H9 (cell line): ENCODE data around the gene POLR2A. TPM values are rescaled to one million over a fixed set of nuclear protein-coding genes. Genes with fewer than 3 reads are reported as not detected.

ENCODE experiments used
- DNase-seq: peaks from one replicate; pipeline ENCODE4 v3.0.0-alpha.2; 2017
- H2AFZ ChIP-seq: one replicate; pipeline ENCODE4 v1.6.1; 2013; ENCODE audit warnings: mild to moderate bottlenecking, low read length, control low read depth, moderate library complexity
- H2AK5ac ChIP-seq: 2 replicates; pipeline ENCODE4 v1.6.1; 2013; ENCODE audit warnings: low read length, control low read depth, mixed read lengths; ENCODE audit not compliant: insufficient read length
- H2BK120ac ChIP-seq: one replicate; pipeline ENCODE4 v1.6.1; 2013; ENCODE audit warnings: low read depth, mild to moderate bottlenecking, low read length, control low read depth, inconsistent platforms; ENCODE audit not compliant: poor library complexity, severe bottlenecking
- H2BK12ac ChIP-seq: 2 replicates; pipeline ENCODE4 v1.6.1; 2013; ENCODE audit warnings: low read length, control low read depth, mixed read lengths, low read depth; ENCODE audit not compliant: insufficient read length
- H2BK15ac ChIP-seq: 2 replicates; pipeline ENCODE4 v1.6.1; 2013; ENCODE audit warnings: low read depth, low read length, control low read depth
- H2BK20ac ChIP-seq: one replicate; pipeline ENCODE4 v1.6.1; 2013; ENCODE audit warnings: low read depth, mild to moderate bottlenecking, low read length, control low read depth, inconsistent platforms; ENCODE audit not compliant: poor library complexity, severe bottlenecking
- H2BK5ac ChIP-seq: 2 replicates; pipeline ENCODE4 v1.6.1; 2013; ENCODE audit warnings: low read length, control low read depth, mixed read lengths; ENCODE audit not compliant: insufficient read length
- H3K14ac ChIP-seq: 2 replicates; pipeline ENCODE4 v1.6.1; 2013; ENCODE audit warnings: low read length, control low read depth; ENCODE audit not compliant: insufficient read depth
- H3K18ac ChIP-seq: 2 replicates; pipeline ENCODE4 v1.6.1; 2013; ENCODE audit warnings: low read depth, mild to moderate bottlenecking, mixed read lengths, low read length, control low read depth; ENCODE audit not compliant: insufficient read length
- H3K23ac ChIP-seq: 2 replicates; pipeline ENCODE4 v1.6.1; 2013; ENCODE audit warnings: low read length, control low read depth, mixed read lengths, low read depth; ENCODE audit not compliant: insufficient read length
- H3K23me2 ChIP-seq: 2 replicates; pipeline ENCODE4 v1.6.1; 2013; ENCODE audit warnings: low read depth, mild to moderate bottlenecking, mixed read lengths, low read length, control low read depth; ENCODE audit not compliant: insufficient read length, poor library complexity, severe bottlenecking
- H3K27ac ChIP-seq: 2 replicates; pipeline ENCODE4 v1.5.1; 2013; ENCODE audit warnings: low read length, control low read depth, mixed read lengths, low read depth; ENCODE audit not compliant: insufficient read length
- H3K27me3 ChIP-seq: 2 replicates; pipeline ENCODE4 v1.6.1; 2013; ENCODE audit warnings: low read length, control low read depth, inconsistent platforms; ENCODE audit not compliant: insufficient read depth
- H3K4ac ChIP-seq: 2 replicates; pipeline ENCODE4 v1.6.1; 2013; ENCODE audit warnings: low read depth, mild to moderate bottlenecking, control low read depth, inconsistent platforms, low read length, moderate library complexity
- H3K4me1 ChIP-seq: 2 replicates; pipeline ENCODE4 v1.6.1; 2013; ENCODE audit warnings: low read length, control low read depth, inconsistent platforms; ENCODE audit not compliant: insufficient read depth
- H3K4me2 ChIP-seq: 2 replicates; pipeline ENCODE4 v1.6.1; 2013; ENCODE audit warnings: low read length, control low read depth, mixed read lengths; ENCODE audit not compliant: insufficient read length, insufficient read depth
- H3K56ac ChIP-seq: 2 replicates; pipeline ENCODE4 v1.6.1; 2013; ENCODE audit warnings: low read depth, mild to moderate bottlenecking, mixed read lengths, low read length, control low read depth; ENCODE audit not compliant: insufficient read length
- H3K79me1 ChIP-seq: 2 replicates; pipeline ENCODE4 v1.6.1; 2013; ENCODE audit warnings: low read depth, mild to moderate bottlenecking, moderate library complexity, low read length, control low read depth, inconsistent platforms; ENCODE audit not compliant: insufficient read depth, poor library complexity, severe bottlenecking
- H3K79me2 ChIP-seq: 2 replicates; pipeline ENCODE4 v1.6.1; 2013; ENCODE audit warnings: low read length, control low read depth, inconsistent platforms; ENCODE audit not compliant: insufficient read depth
- H3K9ac ChIP-seq: 2 replicates; pipeline ENCODE4 v1.6.1; 2013; ENCODE audit warnings: low read length, control low read depth, mixed read lengths; ENCODE audit not compliant: insufficient read length; ENCODE audit errors: extremely low read depth
- H3K9me3 ChIP-seq: one replicate; pipeline ENCODE4 v1.6.1; 2013; ENCODE audit warnings: low read depth, low read length, inconsistent platforms; ENCODE audit not compliant: control insufficient read depth
- H3T11ph ChIP-seq: one replicate; pipeline ENCODE4 v1.6.1; 2013; ENCODE audit warnings: mild to moderate bottlenecking, low read length, control low read depth, inconsistent platforms
- H4K20me1 ChIP-seq: one replicate; pipeline ENCODE4 v1.6.1; 2013; ENCODE audit not compliant: control insufficient read depth, insufficient read length, insufficient read depth
- H4K5ac ChIP-seq: 2 replicates; pipeline ENCODE4 v1.6.1; 2013; ENCODE audit warnings: low read depth, mild to moderate bottlenecking, mixed read lengths, low read length, control low read depth; ENCODE audit not compliant: insufficient read length
- H4K8ac ChIP-seq: replicated peaks from 2 replicates; pipeline ENCODE4 v1.6.1; 2013; ENCODE audit warnings: low read length, control low read depth, mixed read lengths, low read depth; ENCODE audit not compliant: insufficient read length
- H4K91ac ChIP-seq: 2 replicates; pipeline ENCODE4 v1.6.1; 2013; ENCODE audit warnings: low read depth, mild to moderate bottlenecking, moderate library complexity, mixed read lengths, low read length, control low read depth; ENCODE audit not compliant: insufficient read length
- H3K27ac Mint-ChIP-seq, 3 experiments: 2 replicates in 2 of 3; 3 replicates in 1 of 3; pipeline ENCODE4 v1.8.0; 2020 to 2021; ENCODE audit warnings: mixed read lengths in 3 of 3, mild to moderate bottlenecking in 1 of 3, moderate library complexity in 1 of 3
- H3K27me3 Mint-ChIP-seq: 2 replicates; pipeline ENCODE4 v1.8.0; 2021; ENCODE audit warnings: low read depth, mild to moderate bottlenecking, moderate library complexity, mixed read lengths
- H3K36me3 Mint-ChIP-seq, 3 experiments: 2 replicates in 2 of 3; 3 replicates in 1 of 3; pipeline ENCODE4 v1.8.0; 2020 to 2021; ENCODE audit warnings: low read depth in 3 of 3, mixed read lengths in 3 of 3; ENCODE audit not compliant: insufficient read depth in 1 of 3
- H3K4me1 Mint-ChIP-seq, 2 experiments: 2 replicates each; pipeline ENCODE4 v1.8.0; 2020; ENCODE audit warnings: mixed read lengths in 2 of 2
- H3K4me3 Mint-ChIP-seq, 2 experiments: 2 replicates in 1 of 2; 3 replicates in 1 of 2; pipeline ENCODE4 v1.8.0; 2020 to 2021; ENCODE audit warnings: mild to moderate bottlenecking in 2 of 2, mixed read lengths in 2 of 2, moderate library complexity in 1 of 2
- H3K9me3 Mint-ChIP-seq, 2 experiments: 2 replicates in 1 of 2; 3 replicates in 1 of 2; pipeline ENCODE4 v1.8.0; 2020; ENCODE audit warnings: mild to moderate bottlenecking in 2 of 2, mixed read lengths in 2 of 2, moderate library complexity in 1 of 2
- WGBS: extraction: QIAGEN DNeasy Blood & Tissue Kit; methylation state at CpG from one replicate; pipeline ENCODE4 v1.1.7; 2013; ENCODE audit warnings: missing lambda C conversion rate, low lambda C conversion rate, mixed read lengths; ENCODE audit not compliant: insufficient read length; ENCODE audit errors: extremely low coverage; 5-methylcytosine and 5-hydroxymethylcytosine counted together
- total RNA-seq: library from RNA; stranded (reverse); gene quantifications from 2 replicates; pipeline ENCODE4 v1.2.1, GENCODE V29; 2021
- TF ChIP-seq, protein P1 (sequence below): fragments of 200-600 bp; sonication (generic); conservative IDR thresholded peaks from 3 replicates; pipeline ENCODE4 v1.8.0; 2021; ENCODE audit warnings: antibody characterized with exemption, mild to moderate bottlenecking

The POLR2A gene
- total RNA-seq, 1 experiment from 2014 or later: 153 TPM

DNA sequence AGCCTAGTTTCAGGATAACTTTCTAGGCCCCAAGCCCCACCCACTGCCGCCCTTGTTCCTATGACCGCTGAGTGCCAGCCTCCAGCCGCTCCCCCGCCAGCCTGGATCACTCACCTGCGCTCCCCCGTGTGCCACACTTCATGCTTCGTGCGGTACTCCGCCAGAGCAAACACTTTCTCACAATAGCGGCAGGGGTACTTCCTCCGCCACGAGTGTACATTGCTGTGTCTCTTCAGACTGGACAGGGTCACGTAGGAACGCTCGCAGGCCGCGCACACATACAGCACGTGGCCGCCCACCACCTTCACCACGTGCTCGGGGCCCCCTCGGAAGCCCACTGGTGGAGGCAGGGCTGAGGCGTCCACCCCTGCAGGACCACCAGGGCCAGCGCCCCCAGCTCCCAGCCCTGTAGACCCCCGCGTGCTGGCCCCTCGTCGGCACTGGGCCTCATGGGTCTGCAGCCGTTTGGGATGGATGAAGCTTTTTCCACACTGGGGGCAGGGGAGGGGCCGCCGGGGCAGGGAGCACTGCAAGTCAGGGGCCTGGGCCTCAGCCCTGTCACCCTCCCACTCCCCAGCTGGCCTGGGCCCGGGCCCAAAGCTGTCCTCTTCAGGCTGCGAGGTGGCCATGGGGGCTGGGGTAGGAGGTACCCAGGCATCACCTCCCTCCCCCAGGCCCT lies 18.4 kb upstream of the POLR2A start:
- Histone ChIP-seq H3K4me2 (no peak overlapping the region), H4K20me1 (peaks cover 2% of the 10 kb centered on the region), H2AK5ac (no peak overlapping the region), H3K4me1 (peaks cover 8% of the 10 kb centered on the region; the same call in 1 of the 2 replicates), H3K4ac (no peak overlapping the region), H3K23me2 (no peaks in the 10 kb centered on the region), H3K14ac (no peak overlapping the region), H3K56ac (no peak overlapping the region), H2BK15ac (no peak overlapping the region), H4K8ac (no peak overlapping the region), H3K79me1 (no peaks in the 10 kb centered on the region), H2BK5ac (no peak overlapping the region), H2AFZ (no peak overlapping the region), H4K5ac (no peak overlapping the region), H3T11ph (no peak overlapping the region), H2BK20ac (no peak overlapping the region), H4K91ac (no peak overlapping the region), H3K18ac (no peak overlapping the region), H3K23ac (no peak overlapping the region), H3K9ac (no peak overlapping the region), H3K79me2 (no peaks in the 10 kb centered on the region), H2BK12ac (no peak overlapping the region), H3K27me3 (no peaks in the 10 kb centered on the region), H3K27ac (no peak overlapping the region), H2BK120ac (no peak overlapping the region), H3K9me3 (no peaks in the 10 kb centered on the region)
- no peak overlapping the region for H3K4me3 Mint-ChIP-seq
- H3K9me3 Mint-ChIP-seq: no peaks in the 10 kb centered on the region
- peak overlapping the region in 2 of 3 experiments; percentile 59 to 93; a peak in 3 of 7 replicates for H3K27ac Mint-ChIP-seq
- H3K36me3 Mint-ChIP-seq: peaks cover 3 to 20% (median 18%) of the 10 kb centered on the region in 3 experiments; a peak in 5 of 7 replicates
- TF ChIP-seq, protein P1, sequence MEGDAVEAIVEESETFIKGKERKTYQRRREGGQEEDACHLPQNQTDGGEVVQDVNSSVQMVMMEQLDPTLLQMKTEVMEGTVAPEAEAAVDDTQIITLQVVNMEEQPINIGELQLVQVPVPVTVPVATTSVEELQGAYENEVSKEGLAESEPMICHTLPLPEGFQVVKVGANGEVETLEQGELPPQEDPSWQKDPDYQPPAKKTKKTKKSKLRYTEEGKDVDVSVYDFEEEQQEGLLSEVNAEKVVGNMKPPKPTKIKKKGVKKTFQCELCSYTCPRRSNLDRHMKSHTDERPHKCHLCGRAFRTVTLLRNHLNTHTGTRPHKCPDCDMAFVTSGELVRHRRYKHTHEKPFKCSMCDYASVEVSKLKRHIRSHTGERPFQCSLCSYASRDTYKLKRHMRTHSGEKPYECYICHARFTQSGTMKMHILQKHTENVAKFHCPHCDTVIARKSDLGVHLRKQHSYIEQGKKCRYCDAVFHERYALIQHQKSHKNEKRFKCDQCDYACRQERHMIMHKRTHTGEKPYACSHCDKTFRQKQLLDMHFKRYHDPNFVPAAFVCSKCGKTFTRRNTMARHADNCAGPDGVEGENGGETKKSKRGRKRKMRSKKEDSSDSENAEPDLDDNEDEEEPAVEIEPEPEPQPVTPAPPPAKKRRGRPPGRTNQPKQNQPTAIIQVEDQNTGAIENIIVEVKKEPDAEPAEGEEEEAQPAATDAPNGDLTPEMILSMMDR: no peak
- WGBS: no CpG with 5 or more reads among the region's 33 CpGs
- H3K27me3 Mint-ChIP-seq: no peaks in the 10 kb centered on the region
- peaks cover 7 to 13% of the 10 kb centered on the region in 2 experiments for H3K4me1 Mint-ChIP-seq
- no peak for DNase-seq
